WTC11 (cell line): Measurements from ENCODE around the gene CST3. TPM values are rescaled to one million over a fixed set of nuclear protein-coding genes. Genes with fewer than 3 reads are reported as not detected.

Experiments
- ATAC-seq: fragments of 200-7000 bp; cut with Tn5 transposase; 2 replicates; pipeline ENCODE4 v1.10.0; 2021; ENCODE audit warnings: mild to moderate bottlenecking, moderate library complexity
- CTCF ChIA-PET: fragments of 300-600 bp; sonication (Branson Sonifier 250); formaldehyde crosslinking; loops from one replicate; lab custom pipeline; 2021; ENCODE audit warnings: antibody characterized with exemption; lab: Charles Lee
- POLR2A ChIA-PET: fragments of 350-600 bp; sonication (Branson Sonifier 250); formaldehyde crosslinking; loops from one replicate; lab custom pipeline; 2021; ENCODE audit warnings: antibody characterized with exemption; lab: Charles Lee
- DNase-seq: peaks from one replicate; pipeline ENCODE4 v3.0.0; 2021; ENCODE audit warnings: low spot score
- H3K27ac Mint-ChIP-seq: 2 replicates; pipeline ENCODE4 v1.8.0; 2021; ENCODE audit warnings: mixed read lengths
- H3K27me3 Mint-ChIP-seq: 2 replicates; pipeline ENCODE4 v1.8.0; 2021; ENCODE audit warnings: low read depth, mild to moderate bottlenecking, moderate library complexity, mixed read lengths
- H3K36me3 Mint-ChIP-seq: 2 replicates; pipeline ENCODE4 v1.8.0; 2021; ENCODE audit warnings: mixed read lengths
- H3K4me1 Mint-ChIP-seq: 2 replicates; pipeline ENCODE4 v1.8.0; 2022; ENCODE audit warnings: mixed read lengths
- H3K4me3 Mint-ChIP-seq: 2 replicates; pipeline ENCODE4 v1.8.0; 2021; ENCODE audit warnings: mild to moderate bottlenecking, moderate library complexity, mixed read lengths
- H3K9me3 Mint-ChIP-seq: 2 replicates; pipeline ENCODE4 v1.8.0; 2021; ENCODE audit warnings: mixed read lengths
- ATF1 ChIP-seq: sonication (generic); formaldehyde crosslinking; IDR thresholded peaks from 2 replicates; pipeline ENCODE4 v1.8.1; 2023; ENCODE audit warnings: mild to moderate bottlenecking, moderate library complexity, missing genetic modification reagents
- CREM ChIP-seq: sonication (generic); formaldehyde crosslinking; IDR thresholded peaks from 2 replicates; pipeline ENCODE4 v1.8.1; 2022; ENCODE audit warnings: mild to moderate bottlenecking, missing genetic modification reagents, moderate library complexity
- E2F1 ChIP-seq: sonication (generic); formaldehyde crosslinking; IDR thresholded peaks from 2 replicates; pipeline ENCODE4 v1.8.0; 2022; ENCODE audit warnings: mild to moderate bottlenecking, missing genetic modification reagents
- EMX1 ChIP-seq: fragments of 250-450 bp; sonication (Bioruptor Pico); IDR thresholded peaks from 2 replicates; pipeline ENCODE4 v1.8.0; 2021; ENCODE audit warnings: mild to moderate bottlenecking
- HMGA2 ChIP-seq: fragments of 250-450 bp; sonication (Bioruptor Pico); IDR thresholded peaks from 2 replicates; pipeline ENCODE4 v1.4.0; 2021; ENCODE audit warnings: mild to moderate bottlenecking, moderate library complexity
- MYBL2 ChIP-seq: sonication (generic); formaldehyde crosslinking; IDR thresholded peaks from 2 replicates; pipeline ENCODE4 v1.8.1; 2023; ENCODE audit warnings: mild to moderate bottlenecking, moderate library complexity, missing genetic modification reagents
- NFYB ChIP-seq: sonication (generic); formaldehyde crosslinking; conservative IDR thresholded peaks from 2 replicates; pipeline ENCODE4 v1.8.0; 2022; ENCODE audit warnings: low read depth, missing genetic modification reagents
- NR1H2 ChIP-seq: sonication (generic); formaldehyde crosslinking; IDR thresholded peaks from 2 replicates; pipeline ENCODE4 v1.9.0; 2021; ENCODE audit warnings: mild to moderate bottlenecking, moderate library complexity, missing genetic modification reagents
- NR2C2 ChIP-seq: sonication (generic); formaldehyde crosslinking; IDR thresholded peaks from 2 replicates; pipeline ENCODE4 v1.8.0; 2022; ENCODE audit warnings: mild to moderate bottlenecking, missing genetic modification reagents
- OVOL2 ChIP-seq: fragments of 250-450 bp; sonication (Bioruptor Pico); IDR thresholded peaks from 2 replicates; pipeline ENCODE4 v1.9.0; 2021; ENCODE audit warnings: mild to moderate bottlenecking, borderline replicate concordance
- SMAD3 ChIP-seq: sonication (generic); formaldehyde crosslinking; IDR thresholded peaks from 2 replicates; pipeline ENCODE4 v1.8.0; 2022; ENCODE audit warnings: missing genetic modification reagents, mild to moderate bottlenecking, borderline replicate concordance
- ZBTB21 ChIP-seq: sonication (generic); formaldehyde crosslinking; IDR thresholded peaks from 2 replicates; pipeline ENCODE4 v1.8.1; 2023; ENCODE audit warnings: mild to moderate bottlenecking, missing genetic modification reagents, borderline replicate concordance
- ZNF317 ChIP-seq: sonication (generic); formaldehyde crosslinking; IDR thresholded peaks from 2 replicates; pipeline ENCODE4 v1.8.1; 2023; ENCODE audit warnings: low read depth, mild to moderate bottlenecking, moderate library complexity, missing genetic modification reagents, borderline replicate concordance
- ZNF416 ChIP-seq: fragments of 250-450 bp; sonication (Bioruptor Pico); IDR thresholded peaks from 2 replicates; pipeline ENCODE4 v1.9.0; 2021; ENCODE audit warnings: mild to moderate bottlenecking, inconsistent platforms
- ZNF423 ChIP-seq: fragments of 250-450 bp; sonication (Bioruptor Pico); IDR thresholded peaks from 2 replicates; pipeline ENCODE4 v2.1.2; 2022; ENCODE audit warnings: mild to moderate bottlenecking, moderate library complexity
- ZNF512 ChIP-seq: sonication (generic); formaldehyde crosslinking; IDR thresholded peaks from 2 replicates; pipeline ENCODE4 v1.8.1; 2022; ENCODE audit warnings: missing genetic modification reagents, borderline replicate concordance
- ZNF671 ChIP-seq: fragments of 250-450 bp; sonication (Bioruptor Pico); IDR thresholded peaks from 2 replicates; pipeline ENCODE4 v1.8.0; 2021; ENCODE audit warnings: mild to moderate bottlenecking
- total RNA-seq: library from RNA; stranded (reverse); gene quantifications from 3 replicates; pipeline ENCODE4 v1.2.3, GENCODE V29; 2021
- TF ChIP-seq, protein P1 (sequence below): sonication (generic); formaldehyde crosslinking; IDR thresholded peaks from 2 replicates; pipeline ENCODE4 v1.8.1; 2023; ENCODE audit warnings: mild to moderate bottlenecking, missing genetic modification reagents, moderate library complexity
- TF ChIP-seq, protein P2 (sequence below): fragments of 250-450 bp; sonication (Bioruptor Pico); IDR thresholded peaks from 2 replicates; pipeline ENCODE4 v1.9.0; 2021; ENCODE audit warnings: mild to moderate bottlenecking, borderline replicate concordance
- TF ChIP-seq, protein P3 (sequence below): sonication (generic); formaldehyde crosslinking; IDR thresholded peaks from 2 replicates; pipeline ENCODE4 v1.8.1; 2022; ENCODE audit warnings: low read depth, mild to moderate bottlenecking, moderate library complexity, missing genetic modification reagents, borderline replicate concordance
- TF ChIP-seq, protein P4 (sequence below): sonication (generic); formaldehyde crosslinking; IDR thresholded peaks from 2 replicates; pipeline ENCODE4 v1.8.1; 2022; ENCODE audit warnings: mild to moderate bottlenecking, missing genetic modification reagents, moderate library complexity, borderline replicate concordance

CST3 gene
- total RNA-seq, 1 experiment from 2014 or later, result 52.1 TPM

DNA sequence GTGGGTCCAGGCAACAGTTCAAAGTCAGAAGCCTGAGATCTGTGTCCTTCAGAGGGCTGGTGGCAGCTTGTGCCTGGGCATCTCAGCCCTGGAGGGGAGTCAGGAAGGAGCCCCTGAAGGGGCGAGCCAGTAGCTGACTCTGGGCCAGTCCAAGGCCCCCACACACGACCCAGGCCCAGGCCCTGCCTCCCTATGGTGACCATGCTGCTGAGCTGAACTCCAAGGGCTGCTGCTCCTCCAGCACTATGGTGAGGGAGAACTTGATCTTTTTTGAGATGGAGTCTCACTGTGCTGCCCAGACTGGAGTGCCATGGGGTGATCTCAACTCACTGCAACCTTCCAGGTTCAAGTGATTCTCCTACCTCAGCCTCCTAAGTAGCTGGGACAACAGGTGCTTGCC lies 15.2 kb upstream of the CST3 start:
- no peak for ATAC-seq
- ChIA-PET POLR2A (no interaction called here), CTCF (interaction anchor here (2.0 to 2.5 kb wide), 2 partner anchors 16 to 211 kb away, joined by 7 to 12 read pairs; no protein-coding TSS in a partner anchor)
- Mint-ChIP-seq H3K9me3 (no peaks in the 10 kb centered on the region; the same call in 1 of the 2 replicates), H3K27me3 (peaks cover 4% of the 10 kb centered on the region; the same call in 1 of the 2 replicates), H3K36me3 (no peaks in the 10 kb centered on the region), H3K27ac (no peak overlapping the region), H3K4me1 (peaks cover 12% of the 10 kb centered on the region), H3K4me3 (no peak overlapping the region)
- no peak for DNase-seq
- no peak for TF ChIP-seq ZNF416 (CRISPR knock-in tag)
- no peak for TF ChIP-seq ATF1 (CRISPR knock-in tag)
- no peak for TF ChIP-seq ZNF423 (CRISPR knock-in tag)
- TF ChIP-seq NR2C2 (CRISPR knock-in tag), result no peak
- no peak for TF ChIP-seq SMAD3 (CRISPR knock-in tag)
- TF ChIP-seq CREM (CRISPR knock-in tag), result no peak
- TF ChIP-seq EMX1, result no peak
- TF ChIP-seq, protein P1, sequence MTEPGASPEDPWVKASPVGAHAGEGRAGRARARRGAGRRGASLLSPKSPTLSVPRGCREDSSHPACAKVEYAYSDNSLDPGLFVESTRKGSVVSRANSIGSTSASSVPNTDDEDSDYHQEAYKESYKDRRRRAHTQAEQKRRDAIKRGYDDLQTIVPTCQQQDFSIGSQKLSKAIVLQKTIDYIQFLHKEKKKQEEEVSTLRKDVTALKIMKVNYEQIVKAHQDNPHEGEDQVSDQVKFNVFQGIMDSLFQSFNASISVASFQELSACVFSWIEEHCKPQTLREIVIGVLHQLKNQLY (CRISPR knock-in tag), result no peak
- TF ChIP-seq OVOL2 (CRISPR knock-in tag), result no peak
- TF ChIP-seq ZNF317 (CRISPR knock-in tag), result no peak
- TF ChIP-seq, protein P2, sequence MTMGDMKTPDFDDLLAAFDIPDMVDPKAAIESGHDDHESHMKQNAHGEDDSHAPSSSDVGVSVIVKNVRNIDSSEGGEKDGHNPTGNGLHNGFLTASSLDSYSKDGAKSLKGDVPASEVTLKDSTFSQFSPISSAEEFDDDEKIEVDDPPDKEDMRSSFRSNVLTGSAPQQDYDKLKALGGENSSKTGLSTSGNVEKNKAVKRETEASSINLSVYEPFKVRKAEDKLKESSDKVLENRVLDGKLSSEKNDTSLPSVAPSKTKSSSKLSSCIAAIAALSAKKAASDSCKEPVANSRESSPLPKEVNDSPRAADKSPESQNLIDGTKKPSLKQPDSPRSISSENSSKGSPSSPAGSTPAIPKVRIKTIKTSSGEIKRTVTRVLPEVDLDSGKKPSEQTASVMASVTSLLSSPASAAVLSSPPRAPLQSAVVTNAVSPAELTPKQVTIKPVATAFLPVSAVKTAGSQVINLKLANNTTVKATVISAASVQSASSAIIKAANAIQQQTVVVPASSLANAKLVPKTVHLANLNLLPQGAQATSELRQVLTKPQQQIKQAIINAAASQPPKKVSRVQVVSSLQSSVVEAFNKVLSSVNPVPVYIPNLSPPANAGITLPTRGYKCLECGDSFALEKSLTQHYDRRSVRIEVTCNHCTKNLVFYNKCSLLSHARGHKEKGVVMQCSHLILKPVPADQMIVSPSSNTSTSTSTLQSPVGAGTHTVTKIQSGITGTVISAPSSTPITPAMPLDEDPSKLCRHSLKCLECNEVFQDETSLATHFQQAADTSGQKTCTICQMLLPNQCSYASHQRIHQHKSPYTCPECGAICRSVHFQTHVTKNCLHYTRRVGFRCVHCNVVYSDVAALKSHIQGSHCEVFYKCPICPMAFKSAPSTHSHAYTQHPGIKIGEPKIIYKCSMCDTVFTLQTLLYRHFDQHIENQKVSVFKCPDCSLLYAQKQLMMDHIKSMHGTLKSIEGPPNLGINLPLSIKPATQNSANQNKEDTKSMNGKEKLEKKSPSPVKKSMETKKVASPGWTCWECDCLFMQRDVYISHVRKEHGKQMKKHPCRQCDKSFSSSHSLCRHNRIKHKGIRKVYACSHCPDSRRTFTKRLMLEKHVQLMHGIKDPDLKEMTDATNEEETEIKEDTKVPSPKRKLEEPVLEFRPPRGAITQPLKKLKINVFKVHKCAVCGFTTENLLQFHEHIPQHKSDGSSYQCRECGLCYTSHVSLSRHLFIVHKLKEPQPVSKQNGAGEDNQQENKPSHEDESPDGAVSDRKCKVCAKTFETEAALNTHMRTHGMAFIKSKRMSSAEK, result no peak
- TF ChIP-seq, protein P3, sequence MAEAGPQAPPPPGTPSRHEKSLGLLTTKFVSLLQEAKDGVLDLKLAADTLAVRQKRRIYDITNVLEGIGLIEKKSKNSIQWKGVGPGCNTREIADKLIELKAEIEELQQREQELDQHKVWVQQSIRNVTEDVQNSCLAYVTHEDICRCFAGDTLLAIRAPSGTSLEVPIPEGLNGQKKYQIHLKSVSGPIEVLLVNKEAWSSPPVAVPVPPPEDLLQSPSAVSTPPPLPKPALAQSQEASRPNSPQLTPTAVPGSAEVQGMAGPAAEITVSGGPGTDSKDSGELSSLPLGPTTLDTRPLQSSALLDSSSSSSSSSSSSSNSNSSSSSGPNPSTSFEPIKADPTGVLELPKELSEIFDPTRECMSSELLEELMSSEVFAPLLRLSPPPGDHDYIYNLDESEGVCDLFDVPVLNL (CRISPR knock-in tag), result no peak
- TF ChIP-seq ZNF671 (CRISPR knock-in tag), result no peak
- TF ChIP-seq MYBL2, result no peak
- TF ChIP-seq, protein P4, sequence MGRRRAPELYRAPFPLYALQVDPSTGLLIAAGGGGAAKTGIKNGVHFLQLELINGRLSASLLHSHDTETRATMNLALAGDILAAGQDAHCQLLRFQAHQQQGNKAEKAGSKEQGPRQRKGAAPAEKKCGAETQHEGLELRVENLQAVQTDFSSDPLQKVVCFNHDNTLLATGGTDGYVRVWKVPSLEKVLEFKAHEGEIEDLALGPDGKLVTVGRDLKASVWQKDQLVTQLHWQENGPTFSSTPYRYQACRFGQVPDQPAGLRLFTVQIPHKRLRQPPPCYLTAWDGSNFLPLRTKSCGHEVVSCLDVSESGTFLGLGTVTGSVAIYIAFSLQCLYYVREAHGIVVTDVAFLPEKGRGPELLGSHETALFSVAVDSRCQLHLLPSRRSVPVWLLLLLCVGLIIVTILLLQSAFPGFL (CRISPR knock-in tag), result no peak
- TF ChIP-seq ZNF512 (CRISPR knock-in tag), result no peak
- TF ChIP-seq ZBTB21 (CRISPR knock-in tag), result no peak

DNA sequence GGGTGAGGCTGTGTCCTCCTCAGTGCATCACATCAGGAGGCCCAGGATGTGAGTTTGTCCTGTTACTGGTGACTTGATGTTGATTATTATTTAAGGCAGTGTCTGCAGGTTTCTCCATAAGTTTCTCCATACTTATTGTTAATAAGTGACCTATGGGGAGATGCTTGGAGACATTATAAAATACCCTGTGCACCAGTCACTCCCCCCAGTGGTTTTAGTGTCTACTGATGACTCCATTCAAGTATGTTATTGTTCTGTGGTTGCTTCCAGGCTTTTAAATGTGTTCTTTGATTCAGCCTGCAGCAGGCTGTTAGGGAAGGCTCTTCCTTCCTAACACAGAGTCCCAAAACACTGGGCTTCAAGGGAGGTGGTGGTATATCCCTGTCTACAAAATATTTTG lies 14.6 kb upstream of the CST3 start:
- Mint-ChIP-seq H3K4me3 (no peak overlapping the region), H3K4me1 (peaks cover 12% of the 10 kb centered on the region), H3K36me3 (no peaks in the 10 kb centered on the region), H3K27me3 (peaks cover 4% of the 10 kb centered on the region; the same call in 1 of the 2 replicates), H3K9me3 (no peaks in the 10 kb centered on the region; the same call in 1 of the 2 replicates), H3K27ac (no peak overlapping the region)
- ATAC-seq, result no peak
- ChIA-PET POLR2A (no interaction called here), CTCF (no interaction called here)
- no peak for TF ChIP-seq ZNF671 (CRISPR knock-in tag)
- no peak for TF ChIP-seq NFYB (CRISPR knock-in tag)
- no peak for TF ChIP-seq NR1H2
- TF ChIP-seq HMGA2 (CRISPR knock-in tag), result no peak
- TF ChIP-seq EMX1, result no peak
- no peak for TF ChIP-seq E2F1 (CRISPR knock-in tag)
- no peak for DNase-seq
